ENCODE results near the gene ARHGEF26. TPM values are rescaled to one million over a fixed set of nuclear protein-coding genes. Genes with fewer than 3 reads are reported as not detected.

The ARHGEF26 gene
- total RNA-seq, 4 donors from 2014 or later, result 124 to 158 (median 132) TPM

GRCh38 chr3:154102225-154102624 is 19.0 kb upstream of the ARHGEF26 start:
- DNase-seq (ENCODE audit: extremely low spot score), result no peak
- WGBS, result 82% methylated on average over 1 of the region's 1 CpG
- intact Hi-C loops (cut with DNase I), result no loop called here
- Histone ChIP-seq H3K4me1 (peaks cover 0 to 22% (median 19%) of the 10 kb centered on the region in 4 donors), H3K9me3 (no peaks in the 10 kb centered on the region), H3K27me3 (no peaks in the 10 kb centered on the region), H3K27ac (replicated peaks in 1 of 4) (no peak overlapping the region), H3K36me3 (no peaks in the 10 kb centered on the region), H3K4me3 (no peak overlapping the region)
- TF ChIP-seq CTCF (IDR thresholded peaks at IDR 0.05), result no peak
- TF ChIP-seq EP300 (IDR thresholded peaks at IDR 0.05), result no peak
- no peak for TF ChIP-seq POLR2AphosphoS5 (IDR thresholded peaks at IDR 0.05)
- no peak for TF ChIP-seq POLR2A (IDR thresholded peaks at IDR 0.05; ENCODE audit: low read depth)

- H3K4me1 ChIP-seq, result peaks cover 0 to 12% (median 9%) of the 10 kb centered on the region in 4 donors
- TF ChIP-seq POLR2A (IDR thresholded peaks at IDR 0.05; ENCODE audit: low read depth) (no peak), POLR2AphosphoS5 (IDR thresholded peaks at IDR 0.05) (no peak), CTCF (IDR thresholded peaks at IDR 0.05) (no peak), EP300 (IDR thresholded peaks at IDR 0.05) (no peak)
- H3K9me3 ChIP-seq, result no peaks in the 10 kb centered on the region
- no peak for DNase-seq (ENCODE audit: extremely low spot score)
- no peak overlapping the region for H3K4me3 ChIP-seq
- H3K27ac ChIP-seq (replicated peaks in 1 of 4), result peak overlapping the region in 2 of 4 donors; percentile 9 to 35
- intact Hi-C loops (cut with DNase I), result no loop called here
- no peaks in the 10 kb centered on the region for H3K36me3 ChIP-seq
- WGBS, result 41% methylated on average over 4 of the region's 4 CpGs
- no peaks in the 10 kb centered on the region for H3K27me3 ChIP-seq
These were observed 15.8 kb upstream of the ARHGEF26 start for GRCh38 chr3:154105218-154105975.

- H3K4me1 ChIP-seq, result peaks cover 0 to 18% (median 14%) of the 10 kb centered on the region in 4 donors
- intact Hi-C loops (cut with DNase I), result no loop called here
- H3K36me3 ChIP-seq, result no peaks in the 10 kb centered on the region
- no peaks in the 10 kb centered on the region for H3K9me3 ChIP-seq
- WGBS, result 57% methylated on average over 4 of the region's 4 CpGs
- TF ChIP-seq POLR2AphosphoS5 (IDR thresholded peaks at IDR 0.05), result no peak
- no peak for TF ChIP-seq CTCF (IDR thresholded peaks at IDR 0.05)
- TF ChIP-seq POLR2A (IDR thresholded peaks at IDR 0.05; ENCODE audit: low read depth), result no peak
- TF ChIP-seq EP300 (IDR thresholded peaks at IDR 0.05), result no peak
- no peak for DNase-seq (ENCODE audit: extremely low spot score)
- no peak overlapping the region for H3K4me3 ChIP-seq
- no peaks in the 10 kb centered on the region for H3K27me3 ChIP-seq
- peak overlapping the region in 3 of 4 donors; percentile 11 to 58 (median 37) for H3K27ac ChIP-seq (replicated peaks in 1 of 4)
These were observed 9.7 kb upstream of the ARHGEF26 start for GRCh38 chr3:154111365-154111935.

- intact Hi-C loops (cut with DNase I), result no loop called here
- Histone ChIP-seq H3K9me3 (no peaks in the 10 kb centered on the region), H3K4me1 (peaks cover 0 to 18% (median 14%) of the 10 kb centered on the region in 4 donors), H3K27me3 (no peaks in the 10 kb centered on the region), H3K27ac (replicated peaks in 1 of 4) (peak overlapping the region in 3 of 4 donors; percentile 7 to 58 (median 37)), H3K4me3 (no peak overlapping the region), H3K36me3 (no peaks in the 10 kb centered on the region)
- DNase-seq (ENCODE audit: extremely low spot score), result no peak
- TF ChIP-seq POLR2AphosphoS5 (IDR thresholded peaks at IDR 0.05), result no peak
- no peak for TF ChIP-seq CTCF (IDR thresholded peaks at IDR 0.05)
- no peak for TF ChIP-seq POLR2A (IDR thresholded peaks at IDR 0.05; ENCODE audit: low read depth)
- no peak for TF ChIP-seq EP300 (IDR thresholded peaks at IDR 0.05)
- 45% methylated on average over 3 of the region's 3 CpGs for WGBS
These were observed 8.9 kb upstream of the ARHGEF26 start for GRCh38 chr3:154112146-154112852.
